GM19324 (cell line): ENCODE results near the gene NKPD1.

ENCODE experiments used
- ATAC-seq: cut with Tn5 transposase; IDR thresholded peaks from one replicate; pipeline ENCODE4 v1.9.1; 2021; ENCODE audit warnings: mild to moderate bottlenecking, moderate library complexity; ENCODE audit not compliant: unreplicated experiment, low FRiP score

NKPD1 gene, protein sequence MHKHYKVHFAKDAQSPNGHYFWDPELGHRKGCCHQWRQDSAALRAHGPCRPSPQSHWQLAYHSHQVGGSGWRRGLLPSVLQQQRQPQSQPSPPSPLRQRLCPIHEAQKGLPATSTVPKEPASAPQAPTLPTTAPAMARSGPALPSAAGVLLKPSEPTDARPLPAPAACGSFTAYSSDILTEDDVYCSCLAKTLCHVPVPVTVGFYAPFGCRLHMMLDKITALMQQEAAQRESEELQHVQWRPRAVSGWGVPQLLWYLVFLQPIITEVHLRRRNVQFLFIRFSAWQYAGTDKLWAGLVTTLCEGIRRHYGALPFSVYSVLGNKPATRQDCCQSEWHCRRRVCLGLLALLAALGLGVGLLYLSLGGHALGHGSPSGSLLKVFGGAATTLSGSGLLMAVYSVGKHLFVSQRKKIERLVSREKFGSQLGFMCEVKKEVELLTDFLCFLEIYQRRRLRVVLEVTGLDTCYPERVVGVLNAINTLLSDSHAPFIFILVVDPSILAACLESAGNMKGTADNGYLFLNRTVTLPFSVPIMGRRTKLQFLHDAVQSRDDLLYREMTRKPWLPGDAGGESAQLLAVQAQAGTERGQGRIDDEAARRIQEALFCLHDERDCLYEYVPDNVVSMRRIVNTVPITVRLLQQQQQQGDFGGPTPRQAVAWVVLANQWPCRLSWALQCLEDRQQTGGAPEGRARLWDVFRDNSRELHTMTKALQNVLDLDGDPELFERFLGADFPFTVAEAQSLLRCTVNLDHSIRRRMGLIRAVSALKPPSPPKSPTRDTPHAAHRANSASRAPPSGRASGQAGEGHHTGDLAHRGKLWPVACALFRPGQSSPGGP

DNA sequence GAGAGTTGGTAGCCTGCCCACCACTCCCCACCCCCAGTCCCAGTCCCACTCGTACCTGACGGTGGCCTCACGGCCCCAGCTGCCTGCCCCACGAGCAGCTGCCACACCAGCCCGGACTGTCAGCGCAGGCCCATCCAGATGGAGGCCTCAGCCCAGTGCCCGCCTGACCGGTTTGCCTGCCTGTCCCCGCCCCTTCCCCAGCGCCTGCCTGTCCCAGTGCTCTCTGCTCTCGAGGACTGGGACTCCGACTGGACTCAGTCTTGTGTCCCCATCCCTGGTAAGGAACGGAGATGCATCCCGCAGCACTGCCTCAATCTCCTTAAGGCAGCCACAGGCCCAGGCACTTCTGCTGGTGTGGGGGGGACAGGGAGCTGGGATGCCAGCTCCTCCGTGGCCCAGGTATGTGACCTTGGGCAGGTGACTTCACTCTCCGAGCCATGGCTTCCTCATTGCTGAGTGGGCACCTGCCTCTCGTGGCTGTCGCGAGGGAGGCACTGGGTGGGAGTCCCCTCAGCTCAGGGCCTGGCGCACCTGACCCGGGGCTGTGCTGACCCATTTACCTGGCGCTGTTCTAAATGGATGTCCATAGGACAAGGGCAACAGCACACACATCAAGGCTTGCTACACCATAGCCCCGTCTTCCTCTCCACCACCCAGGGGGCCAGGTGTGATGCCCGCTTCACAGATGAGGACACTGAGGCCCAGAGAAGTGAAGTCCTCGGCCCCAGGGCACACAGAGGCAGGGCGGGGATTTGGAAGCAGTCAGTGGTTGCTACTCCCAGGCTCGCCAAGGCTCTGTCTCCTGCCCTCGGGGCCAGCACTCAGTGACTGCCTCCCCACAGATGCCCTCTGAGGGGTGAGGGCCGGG lies at the start of gene NKPD1:
NKPD1 (minus strand) TSS at position 113 of the 868 bp plus-strand sequence. CDS start 832 bp downstream, outside the sequence.
- no peak for ATAC-seq

DNA sequence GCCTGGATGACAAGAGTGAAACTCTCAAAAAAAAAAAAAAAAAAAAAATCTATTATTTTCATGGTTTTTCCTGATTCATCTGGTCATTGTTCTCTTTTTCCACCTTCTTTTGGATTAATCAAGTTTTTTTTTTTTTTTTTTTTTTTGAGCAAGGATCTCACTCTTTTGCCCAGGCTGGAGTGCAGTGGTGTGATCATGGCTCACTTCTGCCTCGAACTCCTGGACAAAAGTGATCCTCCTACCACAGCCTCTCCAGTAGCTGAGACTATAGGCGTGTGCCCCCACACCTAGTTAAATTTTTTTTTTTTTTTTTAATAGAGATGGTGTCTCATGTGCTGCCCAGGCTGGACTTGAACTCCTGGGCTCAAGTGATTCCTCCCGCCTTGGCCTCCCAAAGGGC lies 45.5 kb upstream of the NKPD1 start:
- ATAC-seq: no peak

DNA sequence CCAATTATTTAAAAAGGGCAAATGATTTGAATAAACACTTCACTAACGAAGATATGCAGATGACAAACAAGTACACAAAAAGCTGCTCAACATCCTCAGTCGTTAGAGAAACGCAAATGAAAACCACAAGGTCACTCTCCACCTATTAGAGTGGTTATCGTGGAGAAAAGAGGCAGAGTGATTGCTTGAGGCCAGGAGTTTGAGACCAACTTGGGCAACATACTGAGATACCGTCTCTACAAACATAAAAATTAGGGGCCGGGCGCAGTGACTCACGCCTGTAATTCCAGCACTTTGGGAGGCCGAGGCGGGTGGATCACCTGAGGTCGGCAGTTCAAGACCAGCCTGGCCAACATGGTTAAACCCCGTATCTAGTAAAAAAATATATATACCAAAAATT lies 45.0 kb upstream of the NKPD1 start:
- ATAC-seq: no peak

DNA sequence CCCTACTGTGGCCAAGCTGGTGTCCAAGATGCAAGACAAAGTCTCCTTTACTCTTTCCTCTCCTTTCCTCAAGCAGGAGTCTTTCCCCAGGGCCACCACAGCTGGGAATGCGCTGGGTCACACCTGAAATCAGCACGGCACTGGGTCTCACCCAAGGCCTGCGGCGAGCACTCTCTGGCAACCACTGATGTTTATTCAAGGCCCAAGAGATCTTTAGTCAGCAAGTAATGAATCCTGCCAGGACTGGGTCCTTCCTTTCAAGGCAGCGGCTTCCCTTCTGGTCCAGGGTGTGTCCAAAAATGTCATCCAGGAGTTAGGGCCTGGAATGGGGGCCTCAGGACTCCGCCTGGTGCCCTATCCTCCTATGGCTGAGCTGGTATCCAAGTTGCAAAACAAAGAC lies 41.9 kb upstream of the NKPD1 start:
- no peak for ATAC-seq

DNA sequence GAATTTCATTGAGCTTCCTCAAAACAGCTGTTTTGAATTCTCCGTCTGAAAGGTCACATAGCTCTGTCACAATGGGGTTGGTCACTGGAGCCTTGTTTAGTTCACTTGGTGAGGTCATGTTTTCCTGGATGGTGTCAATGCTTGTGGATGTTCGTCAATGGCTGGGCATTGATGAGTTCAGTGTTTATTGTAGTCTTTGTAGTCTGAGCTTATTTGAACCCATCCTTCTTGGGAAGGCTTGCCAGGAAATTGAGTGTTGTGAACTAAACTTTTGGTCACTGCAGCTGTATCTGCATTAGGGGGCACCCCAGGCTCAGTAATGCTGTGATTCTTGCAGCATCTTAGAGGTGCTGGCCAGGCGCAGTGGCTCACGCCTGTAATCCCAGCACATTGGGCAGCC lies 39.8 kb upstream of the NKPD1 start:
- ATAC-seq: no peak

DNA sequence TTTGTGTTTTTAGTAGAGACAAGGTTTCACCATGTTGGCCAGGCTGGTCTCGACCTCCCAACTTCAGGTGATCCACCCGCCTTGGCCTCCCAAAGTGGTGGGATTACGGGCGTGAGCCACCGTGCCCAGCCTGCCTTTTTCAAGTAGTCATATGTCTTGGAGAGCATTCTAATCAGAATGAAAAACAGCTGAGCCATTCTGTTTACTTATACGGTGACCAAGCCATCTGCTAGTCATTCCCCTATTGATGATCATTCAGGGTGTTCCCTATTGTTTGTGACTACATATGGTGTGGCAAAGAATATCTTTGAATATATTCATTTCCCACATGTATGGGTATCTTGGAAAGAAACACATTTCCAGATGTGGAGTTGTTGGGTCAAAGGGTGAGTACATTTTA lies 35.0 kb upstream of the NKPD1 start:
- ATAC-seq: no peak

DNA sequence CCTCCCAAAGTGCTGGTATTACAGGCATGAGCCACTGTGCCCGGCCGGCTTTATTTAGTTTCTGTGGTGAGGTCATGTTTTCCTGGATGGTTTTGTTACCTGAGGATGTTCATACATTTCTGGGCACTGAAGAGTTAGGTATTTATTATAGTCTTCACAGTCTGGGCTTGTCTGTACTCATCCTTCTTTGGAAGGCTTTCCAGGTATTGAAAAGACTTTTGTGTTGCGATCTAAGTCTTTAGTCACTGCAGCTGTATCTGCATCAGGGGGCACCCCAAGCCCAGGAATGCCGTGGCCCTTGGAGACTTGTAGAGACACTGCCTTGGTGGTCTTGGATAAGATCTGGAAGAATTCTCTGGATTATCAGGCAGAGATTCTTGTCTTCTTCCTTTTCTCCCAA lies 30.6 kb upstream of the NKPD1 start:
- no peak for ATAC-seq

DNA sequence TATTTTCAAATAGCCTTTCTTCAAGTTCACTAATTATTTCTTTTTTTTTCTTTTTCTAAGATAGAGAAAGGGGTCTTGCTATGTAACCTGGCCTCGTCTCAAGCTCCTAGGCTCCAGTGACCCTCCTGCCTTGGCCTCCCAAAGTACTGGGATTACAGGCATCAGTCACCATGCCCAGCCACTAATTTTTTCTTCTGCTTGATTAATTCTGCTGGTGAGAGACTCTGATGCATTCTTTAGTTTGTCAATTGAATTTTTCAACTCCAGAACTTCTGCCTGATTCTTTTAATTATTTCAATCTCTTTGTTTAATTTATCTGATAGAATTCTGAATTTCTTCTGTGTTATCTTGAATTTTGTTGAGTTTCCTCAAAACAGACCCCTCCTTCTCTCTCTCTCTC lies 29.2 kb upstream of the NKPD1 start:
- ATAC-seq: no peak

DNA sequence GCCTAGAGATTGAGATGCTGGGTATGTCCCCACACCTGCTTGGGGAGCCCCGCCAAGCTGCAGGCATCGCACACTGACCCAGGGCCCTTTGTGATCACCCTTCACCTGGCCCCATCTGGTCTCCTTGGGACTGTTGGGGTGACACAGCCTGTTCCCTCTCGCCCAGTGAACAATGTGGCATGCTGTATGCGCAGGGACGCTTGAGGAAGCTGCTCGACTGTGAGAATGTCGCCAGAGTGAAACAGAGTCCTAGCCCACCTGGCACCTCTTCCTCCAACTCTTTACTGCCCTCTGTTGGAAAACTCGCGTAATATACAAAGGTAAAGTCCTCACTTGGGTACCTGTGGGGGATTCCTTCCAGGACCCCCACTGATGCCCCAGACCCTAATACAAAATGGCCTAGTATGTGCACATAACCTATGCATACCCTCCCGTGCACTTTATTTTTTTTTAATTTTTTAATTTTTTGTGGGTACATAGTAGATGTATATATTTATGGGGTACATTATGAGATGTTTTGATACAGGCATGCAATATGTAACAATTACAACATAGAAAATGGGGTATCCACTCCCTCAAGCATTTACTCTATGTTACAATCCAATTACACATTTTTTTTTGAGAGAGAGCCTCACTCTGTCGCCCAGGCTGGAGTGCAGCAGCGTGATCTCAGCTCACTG lies 26.8 kb upstream of the NKPD1 start:
- ATAC-seq: no peak

DNA sequence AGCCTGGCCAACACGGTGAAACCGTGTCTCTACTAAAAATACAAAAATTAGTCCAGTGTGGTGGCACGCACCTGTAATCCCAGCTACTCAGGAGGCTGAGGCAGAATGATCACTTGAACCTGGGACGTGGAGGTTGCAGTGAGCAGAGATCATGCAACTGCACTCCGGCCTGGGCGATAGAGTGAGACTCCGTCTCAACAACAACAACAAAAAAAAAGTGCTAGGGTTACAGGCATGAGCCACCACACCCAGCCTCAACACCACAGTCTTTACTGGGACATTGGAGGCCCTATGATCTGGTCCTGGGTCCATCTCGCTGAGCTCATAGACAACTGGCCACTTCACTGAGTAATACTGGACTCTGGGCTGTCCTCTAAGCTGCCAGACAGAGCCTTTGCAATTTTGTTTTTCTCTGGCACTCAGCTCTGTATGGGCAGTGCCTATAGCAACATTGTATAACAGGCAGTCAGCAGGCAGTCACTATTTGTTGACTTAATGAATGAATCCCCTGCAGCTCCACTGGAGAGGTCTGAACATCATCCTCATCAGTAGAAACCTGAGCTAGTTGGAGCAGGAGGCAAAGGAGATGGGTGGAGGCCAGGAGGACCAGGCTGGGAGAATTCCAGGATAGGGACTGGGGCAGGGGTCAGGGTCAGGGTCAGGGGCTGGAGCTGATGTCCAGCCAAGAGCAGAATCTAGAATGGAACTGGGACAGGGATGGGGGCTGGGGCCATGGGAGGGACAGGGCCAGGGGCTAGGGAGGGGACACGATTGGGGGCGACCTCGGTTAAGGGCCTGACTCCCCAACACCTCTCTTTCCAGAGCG lies 25.9 kb upstream of the NKPD1 start:
- ATAC-seq: no peak

DNA sequence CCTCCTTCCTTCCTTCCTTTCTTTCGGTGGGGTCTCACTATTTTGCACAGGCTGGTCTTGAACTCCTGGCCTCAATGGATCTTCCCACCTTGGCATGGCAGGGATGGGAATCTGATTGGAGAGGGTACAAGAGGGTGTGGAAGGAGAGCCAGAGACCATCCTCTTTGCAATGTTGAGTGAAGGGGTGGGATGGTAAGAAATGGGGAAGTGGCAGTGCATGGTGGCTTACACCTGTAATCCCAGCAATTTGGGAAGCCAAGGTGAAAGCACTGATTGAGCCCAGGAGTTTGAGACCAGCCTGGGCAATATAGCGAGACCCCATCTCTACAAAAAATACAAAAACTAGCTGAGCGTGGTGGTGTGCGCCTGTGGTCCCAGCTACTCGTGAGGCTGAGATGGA lies 23.3 kb upstream of the NKPD1 start:
- no peak for ATAC-seq

DNA sequence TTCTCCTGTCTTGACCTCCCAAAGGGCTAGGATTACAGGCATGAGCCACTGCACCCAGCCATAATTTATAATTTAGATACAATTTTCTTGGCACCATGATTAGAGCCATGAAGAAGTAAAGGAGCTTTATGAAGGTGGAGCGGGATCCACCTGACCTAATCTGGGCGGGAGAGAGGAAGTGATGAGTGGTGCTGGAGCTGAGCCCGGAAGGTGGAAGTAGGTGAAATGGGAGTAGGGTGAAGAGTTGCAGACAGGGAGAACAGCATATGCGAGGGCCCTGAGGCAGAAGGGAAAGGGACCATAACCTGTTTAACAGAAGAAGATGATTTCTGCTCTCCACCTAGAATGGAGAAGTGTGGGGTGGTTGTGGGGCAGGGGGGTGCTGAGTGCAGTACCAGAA lies 22.0 kb upstream of the NKPD1 start:
- no peak for ATAC-seq

DNA sequence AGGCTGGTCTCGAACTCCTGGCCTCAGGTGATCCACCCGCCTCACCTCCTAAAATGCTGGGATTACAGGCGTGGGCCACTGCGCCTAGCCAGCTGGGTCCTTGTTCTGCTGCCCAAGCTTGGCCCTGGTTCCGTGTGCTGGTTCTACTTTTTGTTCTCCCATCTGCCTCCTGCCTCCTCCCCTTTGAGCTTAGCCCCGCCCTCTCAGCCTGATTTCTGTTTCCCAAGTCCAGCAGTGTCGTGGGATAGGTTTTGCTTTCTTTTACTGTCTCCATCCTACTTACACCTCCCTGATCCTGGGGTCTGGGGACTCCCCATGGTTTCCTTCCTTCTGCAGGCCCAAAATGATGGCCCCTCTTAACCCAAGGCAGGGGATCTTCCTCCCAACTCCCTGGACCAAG lies 20.2 kb upstream of the NKPD1 start:
- no peak for ATAC-seq

DNA sequence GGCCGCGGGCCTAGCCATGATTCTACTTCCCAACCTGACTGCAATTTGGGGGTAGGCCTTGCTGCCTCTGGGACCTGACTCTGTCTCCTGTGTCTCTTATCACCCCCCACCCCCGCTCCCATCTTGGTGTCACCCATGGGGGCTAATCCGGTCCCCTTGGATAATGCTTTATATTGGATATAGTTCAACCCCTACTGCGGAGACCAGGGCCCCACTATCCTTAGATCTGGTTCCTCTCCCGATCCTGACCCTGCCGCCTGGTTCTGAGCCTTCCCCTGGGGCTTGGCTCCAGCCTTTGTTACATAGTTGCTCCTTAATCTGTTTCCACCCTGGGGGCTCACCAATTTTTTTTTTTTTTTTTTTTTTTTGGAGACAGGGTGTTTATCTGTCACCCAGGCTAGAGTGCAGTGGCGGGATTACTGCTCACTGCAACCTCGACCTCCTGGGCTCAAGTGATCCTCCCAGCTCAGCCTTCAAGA lies 19.1 kb upstream of the NKPD1 start:
- no peak for ATAC-seq

DNA sequence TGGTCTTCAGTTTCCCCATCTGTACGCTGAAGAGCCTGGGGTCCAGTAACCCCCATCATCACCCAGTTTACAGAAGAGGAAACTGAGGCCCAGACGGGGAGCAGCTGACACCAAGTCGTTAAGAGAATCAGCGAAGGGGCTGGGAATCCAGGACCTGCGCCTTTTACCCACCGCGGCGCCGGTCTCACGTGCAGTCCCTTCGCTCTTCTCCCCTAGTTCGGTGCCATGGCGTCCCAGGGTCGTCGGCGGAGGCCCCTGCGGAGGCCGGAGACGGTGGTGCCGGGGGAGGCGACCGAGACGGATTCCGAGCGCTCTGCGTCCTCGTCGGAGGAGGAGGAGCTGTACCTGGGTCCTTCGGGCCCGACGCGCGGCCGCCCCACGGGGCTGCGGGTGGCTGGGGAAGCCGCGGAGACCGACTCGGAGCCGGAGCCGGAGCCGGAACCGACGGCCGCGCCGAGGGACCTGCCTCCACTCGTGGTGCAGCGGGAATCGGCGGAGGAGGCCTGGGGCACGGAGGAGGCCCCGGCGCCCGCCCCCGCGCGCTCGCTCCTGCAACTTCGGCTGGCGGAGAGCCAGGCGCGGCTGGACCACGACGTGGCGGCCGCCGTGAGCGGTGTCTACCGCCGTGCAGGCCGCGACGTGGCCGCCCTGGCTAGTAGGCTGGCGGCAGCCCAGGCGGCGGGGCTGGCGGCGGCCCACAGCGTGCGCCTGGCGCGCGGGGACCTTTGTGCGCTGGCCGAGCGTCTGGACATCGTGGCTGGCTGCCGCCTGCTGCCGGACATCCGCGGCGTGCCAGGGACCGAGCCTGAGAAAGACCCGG lies 18.5 kb upstream of the NKPD1 start:
- ATAC-seq: peak; percentile 0

DNA sequence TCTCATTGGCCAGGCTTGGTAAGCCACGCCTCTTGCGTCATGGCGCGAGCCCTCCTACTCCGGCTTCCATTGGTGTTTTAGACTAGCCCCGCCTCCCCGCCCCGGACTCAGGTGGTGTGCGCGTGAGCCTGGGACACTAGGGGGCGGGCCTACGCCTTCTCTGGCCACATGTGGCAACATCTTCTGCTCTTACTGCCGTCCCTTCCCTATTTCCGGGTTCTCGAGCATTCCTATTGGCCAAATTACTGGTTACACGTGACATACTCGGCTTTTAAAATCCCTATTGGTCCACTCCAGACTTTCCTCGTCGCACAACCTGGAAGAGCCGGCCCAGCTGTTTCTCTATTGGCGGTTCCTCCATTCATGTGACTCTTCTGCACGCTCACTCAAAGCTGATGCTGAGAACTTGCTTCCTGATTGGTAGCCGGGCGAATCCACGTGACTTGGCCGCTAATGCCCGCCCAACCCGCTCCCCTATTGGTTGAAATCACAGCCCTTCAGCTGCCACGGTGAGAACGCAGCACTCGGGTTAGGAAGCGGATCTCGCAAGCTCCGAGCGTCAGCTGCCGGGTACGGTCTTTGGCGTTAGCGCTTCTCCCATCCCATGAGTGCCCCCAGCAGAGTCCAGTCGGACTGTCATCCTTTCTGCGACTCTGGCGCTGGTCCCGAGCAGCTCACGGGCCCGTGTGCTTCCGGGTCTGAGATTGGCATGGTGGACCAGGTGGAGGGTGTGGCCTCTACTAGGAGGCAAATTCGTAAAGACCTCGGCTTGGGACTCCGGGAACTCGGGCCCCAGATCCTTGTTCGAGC lies 17.7 kb upstream of the NKPD1 start, which contains the start of gene BLOC1S3:
BLOC1S3 (plus strand) TSS at position 523 of the 810 bp plus-strand sequence. CDS start 513 bp downstream, outside the sequence.
- ATAC-seq: peak; percentile 87

DNA sequence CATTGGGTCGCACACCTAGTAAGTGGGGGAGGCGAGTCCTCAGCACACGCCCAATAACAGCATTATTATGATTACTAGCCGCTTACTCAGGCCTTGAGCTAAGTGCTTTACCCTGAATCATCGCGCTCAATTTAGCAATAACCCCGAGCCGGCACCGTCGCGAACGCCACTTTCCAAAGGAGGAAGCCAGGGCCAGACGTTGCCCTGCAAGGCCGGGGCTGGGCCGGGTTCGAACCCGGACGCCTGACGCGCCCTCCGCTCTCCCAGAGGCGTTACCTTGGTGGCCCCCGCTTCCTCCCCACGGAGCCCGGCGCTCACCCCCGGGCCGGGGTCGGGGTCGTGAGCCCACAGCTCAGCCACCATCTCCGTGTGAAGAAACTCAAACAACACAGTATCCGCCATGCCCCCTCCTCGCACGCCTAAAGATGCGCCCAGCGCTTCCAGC lies 17.1 kb upstream of the NKPD1 start, which contains the start of gene TRAPPC6A:
TRAPPC6A (minus strand) TSS at position 421 of the 445 bp plus-strand sequence; CDS start at position 402, 19 bp downstream.
- no peak for ATAC-seq
